Measurements from ENCODE around the gene ARHGAP26. TPM values are rescaled to one million over a fixed set of nuclear protein-coding genes. Genes with fewer than 3 reads are reported as not detected.

The ARHGAP26 gene, protein sequence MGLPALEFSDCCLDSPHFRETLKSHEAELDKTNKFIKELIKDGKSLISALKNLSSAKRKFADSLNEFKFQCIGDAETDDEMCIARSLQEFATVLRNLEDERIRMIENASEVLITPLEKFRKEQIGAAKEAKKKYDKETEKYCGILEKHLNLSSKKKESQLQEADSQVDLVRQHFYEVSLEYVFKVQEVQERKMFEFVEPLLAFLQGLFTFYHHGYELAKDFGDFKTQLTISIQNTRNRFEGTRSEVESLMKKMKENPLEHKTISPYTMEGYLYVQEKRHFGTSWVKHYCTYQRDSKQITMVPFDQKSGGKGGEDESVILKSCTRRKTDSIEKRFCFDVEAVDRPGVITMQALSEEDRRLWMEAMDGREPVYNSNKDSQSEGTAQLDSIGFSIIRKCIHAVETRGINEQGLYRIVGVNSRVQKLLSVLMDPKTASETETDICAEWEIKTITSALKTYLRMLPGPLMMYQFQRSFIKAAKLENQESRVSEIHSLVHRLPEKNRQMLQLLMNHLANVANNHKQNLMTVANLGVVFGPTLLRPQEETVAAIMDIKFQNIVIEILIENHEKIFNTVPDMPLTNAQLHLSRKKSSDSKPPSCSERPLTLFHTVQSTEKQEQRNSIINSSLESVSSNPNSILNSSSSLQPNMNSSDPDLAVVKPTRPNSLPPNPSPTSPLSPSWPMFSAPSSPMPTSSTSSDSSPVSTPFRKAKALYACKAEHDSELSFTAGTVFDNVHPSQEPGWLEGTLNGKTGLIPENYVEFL
- total RNA-seq (2014; rRNA removed; shearing (Covaris generic)) = 0.33 and 1.7 TPM in 2 replicates

DNA sequence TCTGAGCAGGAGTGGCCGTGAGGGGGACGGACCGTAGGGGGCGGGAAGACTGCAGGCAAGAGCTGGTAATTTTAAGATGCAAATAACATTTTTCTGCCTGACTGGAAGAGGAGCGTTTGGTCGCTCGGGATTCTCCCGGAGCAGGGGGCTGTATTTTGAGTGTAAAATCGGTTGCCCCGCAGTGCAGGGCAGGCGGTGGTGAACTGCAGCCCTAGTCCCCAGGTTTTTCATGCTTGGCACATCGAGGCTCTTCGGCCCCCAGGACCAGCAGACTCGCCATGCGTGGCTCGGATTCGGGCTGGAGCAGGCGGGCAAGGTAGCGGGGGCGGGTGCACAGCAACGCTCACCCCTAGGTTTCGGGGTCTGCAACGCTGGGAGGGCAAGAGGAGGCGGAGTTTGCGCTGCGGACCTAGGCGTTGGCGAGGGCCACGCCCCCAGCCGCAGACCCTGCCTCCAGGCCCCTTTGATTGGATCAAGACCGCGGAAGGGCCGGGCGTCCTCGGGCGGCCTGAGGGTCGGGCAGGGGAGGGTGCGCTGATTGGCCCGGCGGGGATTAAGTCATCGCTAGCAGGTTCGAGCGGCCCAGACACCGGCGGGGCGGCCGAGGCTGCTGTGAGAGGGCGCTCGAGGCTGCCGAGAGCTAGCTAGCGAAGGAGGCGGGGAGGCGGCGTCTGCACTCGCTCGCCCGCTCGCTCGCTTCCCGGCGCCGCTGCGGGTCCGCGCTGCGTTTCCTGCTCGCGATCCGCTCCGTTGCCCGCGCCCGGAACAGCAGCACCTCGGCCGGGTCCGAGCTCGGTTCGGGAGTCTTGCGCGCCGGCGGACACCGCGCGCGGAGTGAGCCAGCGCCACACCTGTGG lies at the start of gene ARHGAP26:
ARHGAP26 (plus strand) TSS at position 585 of the 857 bp plus-strand sequence. CDS start 385 bp downstream, outside the sequence.
- peak; percentile 91 for DNase-seq (ENCODE audit: low spot score)

DNA sequence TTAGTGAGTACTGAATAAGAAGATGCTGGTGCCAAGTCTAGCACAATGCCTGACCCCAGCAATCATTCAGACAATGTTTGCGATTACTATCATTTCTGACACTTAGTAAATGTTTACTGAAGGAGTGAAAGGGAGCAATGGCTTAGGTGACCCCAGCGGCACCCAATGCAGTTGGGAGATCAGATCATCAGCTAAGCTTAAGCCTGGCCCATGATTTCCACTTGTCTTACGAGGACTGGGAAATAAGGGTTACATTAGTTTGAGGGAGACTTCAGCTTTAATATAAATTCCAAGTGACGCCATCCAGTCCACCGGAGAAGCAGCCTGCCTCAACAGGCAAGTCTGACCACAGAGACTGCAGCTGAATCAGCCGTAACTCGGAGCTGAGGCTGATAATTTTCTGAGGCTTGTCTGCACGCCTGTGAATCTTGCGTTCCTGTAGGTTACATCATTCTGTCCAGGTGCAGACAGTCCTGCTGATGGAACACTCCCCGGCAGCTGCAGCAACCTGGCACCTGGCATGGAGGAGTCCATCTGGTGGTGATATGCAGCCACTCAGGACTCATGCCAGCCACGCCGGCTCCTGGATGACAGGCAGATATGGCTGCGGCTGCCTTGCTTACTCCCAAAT lies 49.4 kb upstream of the ARHGAP26 start:
- DNase-seq (ENCODE audit: low spot score) = no peak

DNA sequence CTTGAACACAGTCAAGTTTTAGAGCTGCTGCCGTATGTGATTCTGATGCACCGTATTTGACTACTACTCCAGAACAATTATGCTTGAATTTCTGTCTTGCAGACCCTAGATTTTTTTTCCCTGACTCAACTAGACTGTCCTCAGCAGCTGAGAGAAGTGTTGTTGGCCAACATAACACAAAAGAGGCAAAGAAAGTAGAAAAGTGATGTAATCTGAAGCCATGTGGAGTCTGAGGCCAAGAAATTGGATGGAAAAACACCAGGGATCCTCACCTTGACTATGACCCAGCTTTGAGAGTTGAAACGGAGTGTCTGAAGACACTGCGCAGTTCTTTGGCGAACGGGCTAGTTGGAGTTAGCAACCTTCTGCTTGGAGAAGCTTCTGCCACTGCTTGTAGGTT lies 48.0 kb upstream of the ARHGAP26 start:
- no peak for DNase-seq (ENCODE audit: low spot score)

DNA sequence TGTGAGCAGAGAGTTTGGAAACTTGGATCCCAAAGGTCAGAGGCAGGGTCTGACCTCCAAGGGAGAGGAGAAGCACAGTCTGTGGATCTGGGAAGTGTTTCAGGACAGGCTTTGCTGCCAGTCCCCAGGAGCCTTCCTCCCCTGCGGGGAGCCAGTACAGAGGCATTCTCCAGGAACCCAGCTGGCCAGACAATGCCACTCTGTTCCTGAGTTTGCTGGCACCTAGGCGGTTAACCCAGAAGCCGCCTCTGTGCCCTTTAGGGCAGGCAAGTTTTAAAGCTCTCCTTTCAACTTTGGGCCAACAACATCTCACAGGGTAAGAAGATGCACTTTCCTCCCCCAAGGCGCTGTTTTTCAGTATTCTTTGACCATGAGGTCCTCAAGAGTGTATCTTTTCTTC lies 47.3 kb upstream of the ARHGAP26 start:
- DNase-seq (ENCODE audit: low spot score) = no peak

DNA sequence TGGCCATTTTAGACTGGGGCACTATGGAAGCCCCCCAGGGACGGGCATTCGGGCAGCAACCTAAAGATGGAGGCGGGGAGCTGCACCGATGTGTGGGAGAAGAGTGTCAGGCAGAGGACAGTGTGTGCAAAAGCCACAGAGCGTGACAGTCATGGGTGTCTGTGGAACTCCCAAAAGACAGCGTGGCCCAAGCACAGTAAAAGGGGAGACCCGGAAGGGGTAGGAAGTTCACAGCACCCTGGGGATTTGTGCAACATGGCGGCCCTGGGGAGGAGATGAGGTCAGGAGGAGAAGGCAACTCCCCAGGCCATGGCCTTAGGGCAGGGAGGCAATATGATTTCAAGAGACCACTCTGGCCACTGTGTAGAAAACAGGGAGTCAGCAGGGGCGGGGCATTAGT lies 45.4 kb upstream of the ARHGAP26 start:
- DNase-seq (ENCODE audit: low spot score) = no peak

DNA sequence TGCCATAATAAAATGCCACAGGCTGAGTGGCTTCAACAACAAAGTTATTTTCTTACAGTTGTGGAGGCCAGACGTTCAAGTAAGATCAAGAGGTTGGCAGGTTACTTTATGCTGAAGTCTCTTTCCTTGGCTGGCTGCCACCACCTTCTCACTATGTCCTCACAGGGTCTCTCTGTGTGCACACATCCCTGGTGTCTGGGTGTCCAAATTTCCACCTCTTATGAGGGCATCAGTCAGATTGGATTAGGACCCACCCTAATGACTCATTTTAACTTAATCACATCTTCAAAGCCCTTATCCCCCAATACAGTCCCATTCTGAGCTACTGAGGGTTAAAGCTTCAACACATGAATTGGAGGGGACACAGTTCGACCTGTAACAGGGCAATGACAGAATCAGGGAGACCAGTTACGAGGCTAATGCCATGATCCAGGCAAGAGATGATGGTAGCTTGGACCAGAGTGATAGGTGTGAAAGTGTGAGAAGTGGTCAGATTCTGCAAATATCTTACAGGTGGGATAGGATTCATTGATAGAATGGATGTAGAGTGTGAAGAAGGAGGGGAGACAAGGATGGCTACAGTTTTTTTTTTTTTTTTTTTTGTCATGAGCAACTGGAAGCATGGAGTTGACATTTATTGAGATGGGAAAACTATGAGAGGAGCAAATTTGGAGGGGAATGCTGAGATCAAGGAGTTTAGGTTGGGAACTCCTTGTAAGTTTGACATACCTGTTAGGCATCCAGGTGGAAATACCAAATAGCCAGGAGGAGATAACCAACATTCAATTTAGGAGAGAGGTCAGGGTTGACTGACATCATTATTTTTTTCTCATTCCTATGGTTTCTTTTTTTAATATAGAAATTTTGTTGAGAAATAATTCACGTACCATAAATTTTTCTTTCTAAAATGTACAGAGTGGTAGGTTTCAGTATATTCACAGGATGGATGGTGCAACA lies 44.7 kb upstream of the ARHGAP26 start:
- no peak for DNase-seq (ENCODE audit: low spot score)

DNA sequence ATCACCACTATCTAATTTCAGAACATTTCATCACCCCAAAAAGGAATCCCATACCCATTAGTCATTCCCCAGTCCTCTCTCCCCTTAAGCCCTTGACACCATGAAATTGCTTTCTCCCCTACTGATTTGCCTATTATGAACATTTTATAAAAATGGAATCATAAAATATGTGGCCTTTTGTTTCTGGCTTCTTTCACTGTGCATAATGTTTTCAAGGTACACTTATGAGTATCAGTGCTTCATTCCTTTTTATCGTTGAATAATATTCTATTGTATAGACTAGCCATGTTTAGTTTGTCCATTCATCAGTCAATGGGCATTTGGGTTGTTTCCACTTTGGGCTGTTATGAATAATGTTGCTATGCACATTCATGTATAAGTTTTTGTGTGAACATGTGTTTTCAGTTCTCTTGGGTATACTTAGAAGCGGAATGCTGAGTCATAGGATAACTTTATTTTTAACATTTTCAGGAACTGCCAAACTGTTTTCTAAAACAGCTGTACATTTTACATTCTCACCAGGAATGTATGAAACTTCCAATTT lies 43.9 kb upstream of the ARHGAP26 start:
- no peak for DNase-seq (ENCODE audit: low spot score)

DNA sequence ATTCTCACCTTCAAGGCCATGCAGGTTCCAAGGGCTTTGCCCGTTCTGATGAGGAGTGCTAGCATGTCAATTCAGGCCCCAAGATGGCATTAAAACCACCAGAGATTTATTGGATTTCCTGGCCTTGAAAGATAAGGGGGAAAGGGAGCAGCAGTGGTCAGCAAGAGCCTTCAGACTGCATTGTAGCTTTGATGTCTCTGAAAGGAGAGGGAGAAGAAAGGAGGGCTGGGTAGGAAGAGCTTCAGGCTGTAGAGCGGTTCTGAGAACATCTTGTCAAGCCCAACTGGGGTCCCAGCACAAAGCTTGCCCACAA lies 42.5 kb upstream of the ARHGAP26 start:
- no peak for DNase-seq (ENCODE audit: low spot score)

DNA sequence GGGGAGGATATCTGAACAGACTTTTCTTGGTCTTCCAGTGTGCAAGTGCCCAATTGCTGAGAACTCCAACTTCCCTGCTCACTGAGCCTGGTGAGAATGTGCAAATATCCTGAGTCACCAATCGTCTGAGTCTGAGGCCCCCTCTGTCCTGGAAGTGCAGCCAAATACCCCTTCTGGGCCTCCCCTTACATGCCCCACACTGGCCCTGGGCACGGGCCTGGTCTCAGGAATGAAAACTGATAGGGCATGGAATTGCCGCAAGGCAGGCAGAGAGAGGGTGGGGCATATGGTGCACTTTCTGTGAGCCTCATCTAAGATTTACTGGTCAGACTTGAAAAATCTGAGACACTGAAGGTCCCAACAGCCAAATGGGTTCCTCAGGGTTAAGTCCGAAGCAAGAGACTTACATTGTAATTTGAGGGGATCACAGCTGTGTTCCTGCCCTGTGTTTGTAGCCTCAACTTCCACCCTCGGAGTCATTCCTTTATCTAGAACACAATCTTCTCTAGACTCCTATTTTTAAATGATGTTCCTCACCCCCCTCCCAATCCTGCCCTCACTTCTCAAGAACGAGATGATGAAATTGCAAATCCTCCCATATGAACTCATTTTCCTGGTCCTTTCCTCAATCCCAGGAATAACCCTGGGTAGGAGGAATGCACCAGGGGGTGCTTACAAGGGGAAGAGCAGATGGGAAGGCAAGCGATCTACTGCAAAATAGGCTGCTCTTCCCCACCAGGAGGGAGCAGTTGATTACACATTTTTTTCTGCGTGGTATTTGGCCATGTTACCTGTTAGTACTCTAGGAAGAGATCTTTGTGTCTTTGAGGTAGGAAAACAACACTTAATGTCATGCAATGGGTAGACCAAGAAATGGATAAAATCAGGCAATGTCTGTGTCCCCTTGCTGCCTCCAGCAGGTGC lies 34.6 kb upstream of the ARHGAP26 start:
- no peak for DNase-seq (ENCODE audit: low spot score)

DNA sequence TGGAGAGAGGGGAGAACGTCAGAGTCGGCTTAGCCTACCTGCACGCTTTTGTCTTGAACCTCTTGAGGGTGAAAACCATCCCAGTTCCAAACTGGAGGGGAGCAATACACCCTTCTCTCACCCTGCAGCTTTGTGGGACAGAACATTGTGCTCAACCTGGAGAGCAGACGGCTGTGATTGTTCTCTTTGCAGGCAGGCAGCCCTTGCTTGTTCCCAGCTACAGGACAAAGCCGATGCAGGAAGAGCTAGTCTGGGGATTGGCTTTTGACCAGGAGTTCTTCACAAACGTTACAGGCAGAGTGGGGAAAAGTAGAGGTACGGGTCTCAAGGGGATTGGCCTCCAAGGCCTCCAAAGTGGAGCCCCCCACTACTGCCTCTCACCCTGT lies 33.9 kb upstream of the ARHGAP26 start:
- DNase-seq (ENCODE audit: low spot score) = no peak

DNA sequence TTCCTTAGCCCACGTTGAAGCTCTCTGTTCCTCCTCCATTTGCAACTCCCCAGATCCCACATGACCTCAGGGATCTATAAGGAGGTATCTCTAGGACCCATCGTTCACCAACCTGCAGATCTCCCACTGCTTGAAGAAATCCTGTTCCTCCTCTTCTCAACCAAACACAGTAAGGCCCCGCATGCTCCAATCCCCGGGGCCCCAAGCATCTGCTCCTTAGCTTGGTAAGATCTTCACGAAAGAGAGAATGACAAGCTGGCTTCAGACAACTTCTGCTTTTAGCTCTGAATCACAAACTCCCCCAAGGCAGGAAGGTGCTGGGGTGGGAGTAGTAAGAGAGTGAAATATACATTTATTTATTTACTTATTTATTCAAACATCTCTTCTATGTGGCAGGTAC lies 33.0 kb upstream of the ARHGAP26 start:
- no peak for DNase-seq (ENCODE audit: low spot score)

DNA sequence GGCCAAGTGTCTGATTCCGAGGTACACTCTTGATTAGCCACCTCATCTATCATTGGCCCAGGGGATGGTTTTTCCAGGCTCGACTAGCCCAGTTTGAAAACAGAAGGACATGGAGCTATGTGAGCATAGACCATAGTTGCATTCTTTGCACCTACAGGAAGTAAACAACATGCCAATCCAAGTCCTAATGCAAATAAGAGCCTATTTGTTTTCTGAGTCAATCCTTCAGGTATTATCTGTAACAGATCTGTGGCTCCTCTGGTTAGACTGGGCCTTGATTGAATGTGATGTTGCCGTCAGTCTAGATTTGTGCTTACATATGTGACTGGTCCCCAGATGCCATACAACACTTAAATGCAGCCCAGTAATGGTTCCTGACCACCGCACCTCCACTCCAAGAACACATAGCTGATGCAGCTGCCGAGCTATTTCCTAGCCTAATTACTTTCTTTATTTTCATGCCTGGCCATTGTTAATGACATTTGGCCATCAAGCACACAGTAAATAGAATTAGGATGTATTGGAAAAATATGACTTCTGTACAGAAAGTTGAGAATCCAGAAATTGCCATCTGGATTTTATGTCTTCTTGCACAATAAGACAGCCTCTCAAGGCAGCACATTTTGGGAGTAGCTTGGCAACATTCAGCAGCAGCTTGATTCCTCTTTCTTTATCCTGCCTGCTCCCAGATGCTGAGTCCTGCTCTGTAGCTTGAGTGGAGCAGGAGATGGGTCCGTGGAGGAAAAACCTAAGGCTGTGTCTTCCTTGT lies 29.5 kb upstream of the ARHGAP26 start:
- no peak for DNase-seq (ENCODE audit: low spot score)

DNA sequence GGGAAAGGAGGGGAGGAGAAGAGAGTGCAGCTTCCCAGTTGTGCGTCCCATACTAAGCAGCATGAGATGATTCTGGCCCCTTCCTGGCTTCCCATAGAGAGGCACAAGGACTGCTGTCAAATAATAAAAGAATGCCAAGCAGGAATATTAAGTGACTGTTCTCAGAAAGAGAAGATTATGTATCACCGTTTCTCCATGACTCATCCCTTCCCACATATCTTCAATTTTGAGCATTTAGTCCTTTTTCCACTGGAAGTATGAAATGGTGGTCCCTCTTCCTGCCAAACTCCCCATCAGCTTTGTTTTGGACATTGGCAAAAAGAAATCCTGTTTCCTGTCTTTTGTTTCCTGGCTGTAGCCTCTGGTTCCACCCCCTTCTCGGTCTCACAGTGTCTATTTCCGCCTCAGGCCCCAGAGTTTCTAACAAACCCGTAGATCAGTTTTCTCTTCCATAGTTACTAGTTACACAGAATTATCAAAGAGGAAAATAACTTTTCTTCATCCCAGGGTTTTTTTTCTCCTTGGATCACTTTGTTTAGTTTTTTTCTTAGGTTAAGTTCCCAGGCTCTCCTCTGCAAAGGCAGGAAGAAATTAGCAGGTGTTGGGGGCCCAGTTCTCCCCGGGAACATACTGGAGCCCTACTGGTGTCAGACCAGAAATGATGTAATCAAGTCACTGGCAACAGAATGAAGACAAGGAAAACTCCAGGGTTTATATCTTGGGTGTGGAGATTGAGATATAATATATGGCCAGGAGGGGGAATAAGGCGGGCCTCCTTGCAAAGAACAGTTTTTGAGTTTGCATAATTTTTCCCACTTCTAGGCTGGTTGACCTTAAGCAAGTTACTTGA lies 26.4 kb upstream of the ARHGAP26 start:
- DNase-seq (ENCODE audit: low spot score) = no peak

DNA sequence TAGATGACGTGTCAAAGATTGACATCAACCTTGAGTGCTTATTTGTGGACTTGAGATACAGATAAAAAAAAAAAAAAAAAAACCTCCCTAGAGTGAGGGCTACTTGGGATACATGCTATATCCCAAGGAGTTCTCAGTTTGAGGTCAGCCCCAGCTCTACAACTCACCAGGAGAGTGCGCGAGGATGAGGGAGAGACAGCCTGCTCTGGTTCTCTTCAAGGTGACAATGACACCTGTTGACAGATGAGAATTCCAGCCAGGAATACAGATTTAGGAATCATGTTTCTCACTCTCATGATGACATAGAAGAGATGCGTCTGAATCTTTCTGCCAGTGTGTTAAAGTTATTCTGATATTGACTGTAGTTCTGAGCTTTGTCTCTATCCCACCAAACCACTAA lies 24.9 kb upstream of the ARHGAP26 start:
- no peak for DNase-seq (ENCODE audit: low spot score)

DNA sequence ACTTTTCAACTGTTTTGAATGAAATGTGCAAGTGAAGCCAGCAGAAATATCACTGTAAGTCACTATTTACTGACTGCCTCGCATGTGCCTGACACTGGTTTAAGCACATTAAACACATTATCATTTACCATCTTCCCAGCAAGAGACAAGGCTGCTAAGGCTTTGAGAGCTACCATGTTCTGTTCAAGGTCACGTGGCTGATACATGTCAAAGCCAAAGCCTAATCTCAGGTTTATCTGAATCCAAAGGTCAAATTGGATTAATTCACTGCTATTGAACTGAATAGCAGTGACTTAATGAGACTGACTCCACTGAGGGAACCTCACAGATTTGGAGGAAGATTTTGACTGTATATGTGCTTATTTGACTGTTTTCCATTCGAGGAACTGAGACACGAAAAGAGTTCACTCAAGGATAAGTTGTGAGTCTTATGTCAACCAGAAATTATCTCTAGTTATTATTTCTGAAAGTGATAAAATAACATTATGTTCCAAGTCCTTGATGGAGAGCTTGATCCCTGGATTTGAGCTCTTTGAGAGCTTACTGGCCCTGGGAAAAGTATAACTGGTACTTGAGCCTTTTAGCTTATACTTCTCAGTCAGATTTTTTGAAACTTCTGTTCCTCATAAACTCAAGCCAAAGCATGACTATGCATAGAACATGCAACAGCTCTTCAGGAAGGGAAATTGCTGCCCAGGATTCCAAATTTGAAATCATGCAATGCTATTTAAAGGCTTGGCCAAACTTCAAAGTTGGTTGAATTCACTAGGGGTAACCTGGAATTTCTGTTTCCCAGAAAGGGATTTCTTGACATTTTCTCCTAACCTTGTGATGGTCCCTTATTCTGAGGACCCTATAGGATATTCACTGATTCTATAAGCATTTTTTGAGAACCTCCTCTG lies 23.4 kb upstream of the ARHGAP26 start:
- no peak for DNase-seq (ENCODE audit: low spot score)

DNA sequence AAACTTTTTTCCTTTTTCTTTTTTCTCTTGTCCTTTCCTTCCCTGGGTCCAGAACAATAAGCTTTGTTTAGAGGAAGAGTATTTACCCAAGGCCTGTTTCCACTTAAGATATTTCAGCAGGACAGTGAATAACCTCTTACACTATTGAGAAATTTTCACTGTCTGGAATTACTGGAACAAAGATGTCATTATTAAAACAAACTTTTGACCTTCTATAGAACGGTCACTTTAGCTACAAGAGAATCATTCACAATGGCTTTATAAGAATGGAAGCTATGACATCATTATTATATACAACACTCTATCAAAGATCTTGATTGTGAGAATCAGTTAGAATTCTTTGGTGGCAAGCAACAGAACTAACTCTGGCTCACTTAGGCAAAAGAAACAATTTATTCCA lies 22.0 kb upstream of the ARHGAP26 start:
- no peak for DNase-seq (ENCODE audit: low spot score)

Measured in H4 (cell line).